Gastroesophageal sphincter (tissue), 4 donors: ENCODE measurements around the gene FAM89B. TPM values are rescaled to one million over a fixed set of nuclear protein-coding genes. Genes with fewer than 3 reads are reported as not detected.

ENCODE experiments used
- small RNA-seq, 4 donors: library from RNA; depleted of rRNA; stranded (forward); fragments of <200 nt; gene quantifications; one replicate each; pipeline ENCODE3, GENCODE V24; 2016
- total RNA-seq, 4 donors: library from RNA; depleted of rRNA; stranded (reverse); fragments of >200 nt; gene quantifications; one replicate each; pipeline ENCODE4 v1.1.0, GENCODE V29; 2016

The FAM89B gene
- total RNA-seq, 4 donors from 2014 or later, result 36.6 to 68.3 (median 55.0) TPM

Small RNAs within 50 kb of the gene (small RNA-seq; reads per million reads assigned to genes)
- 0 reads per million in 4 donors for gene AP001362.1

Other genes starting within 250 kb of the FAM89B start
- gene DPF2, start 238.7 kb upstream of the FAM89B start, total RNA-seq, result 10 to 100 TPM; 42.5 to 72.7 (median 62.1) TPM
- under 1 TPM in 2 of 4 donors, not detected in 2; 0.27 to 0.67 TPM for gene TIGD3, start 217.8 kb upstream of the FAM89B start, total RNA-seq
- gene SLC25A45, start 189.9 kb upstream of the FAM89B start, total RNA-seq, result 10 to 100 TPM in 1 of 4 donors, 1 to 10 TPM in 3; 3.7 to 11.5 (median 7.5) TPM
- gene FRMD8, start 185.9 kb upstream of the FAM89B start, total RNA-seq, result 10 to 100 TPM; 19.9 to 31.5 (median 21.3) TPM
- 100 to 1,000 TPM in 2 of 4 donors, 10 to 100 TPM in 2; 21.0 to 341 (median 183) TPM for gene NEAT1, start 149.7 kb upstream of the FAM89B start, total RNA-seq
- over 10,000 TPM in 2 of 4 donors, 1,000 to 10,000 TPM in 2; 2,194 to 20,520 (median 8,164) TPM for gene MALAT1, start 73.5 kb upstream of the FAM89B start, total RNA-seq
- gene SCYL1, start 47.5 kb upstream of the FAM89B start, total RNA-seq, result 10 to 100 TPM; 70.6 to 97.6 (median 89.2) TPM
- 100 to 1,000 TPM in 3 of 4 donors, 10 to 100 TPM in 1; 90.6 to 173 (median 139) TPM for gene LTBP3, start 14.2 kb upstream of the FAM89B start, total RNA-seq
- gene ZNRD2, start 2.1 kb upstream of the FAM89B start, total RNA-seq, result 10 to 100 TPM; 38.4 to 73.5 (median 43.5) TPM
- 100 to 1,000 TPM; 172 to 329 (median 202) TPM for gene EHBP1L1, start 3.5 kb downstream of the FAM89B start, total RNA-seq
- gene KCNK7, start 23.3 kb downstream of the FAM89B start, total RNA-seq, result 1 to 10 TPM in 1 of 4 donors, under 1 TPM in 2, not detected in 1; 0.40 to 1.5 (median 0.93) TPM
- 10 to 100 TPM; 20.5 to 35.3 (median 28.0) TPM for gene MAP3K11, start 41.7 kb downstream of the FAM89B start, total RNA-seq
- gene PCNX3, start 43.2 kb downstream of the FAM89B start, total RNA-seq, result 10 to 100 TPM; 15.9 to 40.1 (median 19.3) TPM
- 10 to 100 TPM; 32.9 to 45.0 (median 38.3) TPM for gene SIPA1, start 65.6 kb downstream of the FAM89B start, total RNA-seq
- 10 to 100 TPM; 47.3 to 78.8 (median 63.9) TPM for gene RELA, start 90.4 kb downstream of the FAM89B start, total RNA-seq
- 10 to 100 TPM; 49.7 to 84.9 (median 81.6) TPM for gene KAT5, start 139.7 kb downstream of the FAM89B start, total RNA-seq
- gene RNASEH2C, start 148.3 kb downstream of the FAM89B start, total RNA-seq, result 100 to 1,000 TPM in 2 of 4 donors, 10 to 100 TPM in 2; 69.0 to 196 (median 96.3) TPM
- 10 to 100 TPM; 11.2 to 23.4 (median 15.7) TPM for gene AP5B1, start 208.4 kb downstream of the FAM89B start, total RNA-seq
- gene OVOL1, start 214.5 kb downstream of the FAM89B start, total RNA-seq, result under 1 TPM in 1 of 4 donors, not detected in 3; 0.62 TPM